Inflammatory macrophage treated with lipopolysaccharide for 1 hour (primary cell): ENCODE measurements around the gene VMP1.
"Not testable (repeated sequence)": the region's sequence is repeated elsewhere in the genome, so short reads cannot be mapped to it uniquely, and the experiment has no call there.

Experiments used
- DNase-seq, 2 donors: peaks; one replicate each; pipeline ENCODE4 v3.0.0-alpha.2; 2020 to 2022

Gene VMP1

GRCh38 chr17:59783221-59784047 lies 76.0 kb downstream of the VMP1 start:
- DNase-seq, result no peak

DNA sequence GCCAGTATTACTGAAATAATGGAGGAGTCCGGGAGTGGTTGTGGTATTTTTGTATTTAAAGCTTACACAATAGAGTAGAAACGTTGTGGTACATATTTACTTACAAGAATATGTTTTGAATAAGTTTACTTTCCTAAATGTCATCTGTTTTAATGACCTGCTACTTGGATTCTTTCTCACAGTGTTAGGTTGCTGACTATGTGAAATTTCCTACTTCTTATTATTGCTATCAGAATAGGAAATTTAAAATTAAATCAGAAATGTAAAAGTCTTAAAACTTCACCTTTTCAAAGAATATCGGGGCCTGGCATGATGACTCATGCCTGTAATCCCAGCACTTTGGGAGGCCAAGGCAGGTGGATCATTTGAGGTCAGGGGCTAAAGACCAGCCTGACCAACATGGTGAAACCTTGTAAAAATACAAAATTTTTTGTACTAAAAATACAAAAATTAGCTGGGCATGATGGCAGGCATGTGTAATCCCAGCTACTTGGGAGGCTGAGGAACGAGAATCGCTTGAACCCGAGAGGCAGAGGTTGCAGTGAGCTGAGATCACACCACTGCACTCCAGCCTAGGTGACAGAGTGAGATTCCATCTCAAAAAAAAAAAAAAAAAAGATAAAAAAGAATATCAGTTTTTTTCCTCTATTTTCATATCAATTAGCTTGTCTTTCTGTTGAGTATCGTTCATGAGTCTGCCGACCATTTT lies 77.8 kb downstream of the VMP1 start:
- no peak for DNase-seq

- peak in 1 of 2 donors; percentile 40 for DNase-seq
These were observed 78.7 kb downstream of the VMP1 start for GRCh38 chr17:59786213-59786535.

GRCh38 chr17:59786536-59787319 lies 79.3 kb downstream of the VMP1 start:
- DNase-seq, result peak; percentile 96 to 99

DNA sequence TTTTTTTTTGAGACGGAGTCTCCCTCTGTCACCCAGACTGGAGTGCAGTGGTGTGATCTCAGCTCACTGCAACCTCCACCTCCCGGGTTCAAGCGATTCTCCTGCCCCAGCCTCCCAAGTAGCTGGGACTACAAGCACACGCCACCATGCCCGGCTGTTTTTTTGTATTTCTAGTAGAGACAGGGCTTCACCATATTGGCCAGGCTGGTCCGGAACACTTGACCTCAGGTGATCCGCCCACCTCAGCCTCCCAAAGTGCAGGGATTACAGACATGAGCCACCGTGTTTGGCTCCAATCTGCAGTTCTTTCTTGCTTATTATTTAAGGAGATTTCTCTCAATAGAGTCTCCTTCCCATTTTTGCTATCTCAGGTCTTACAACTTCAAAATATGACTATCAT lies 82.4 kb downstream of the VMP1 start:
- not testable (repeated sequence) for DNase-seq

- DNase-seq, result not testable (repeated sequence)
These were observed 83.0 kb downstream of the VMP1 start for GRCh38 chr17:59790418-59790817.

GRCh38 chr17:59790910-59791309 lies 83.5 kb downstream of the VMP1 start:
- peak; percentile 93 to 95 for DNase-seq

DNA sequence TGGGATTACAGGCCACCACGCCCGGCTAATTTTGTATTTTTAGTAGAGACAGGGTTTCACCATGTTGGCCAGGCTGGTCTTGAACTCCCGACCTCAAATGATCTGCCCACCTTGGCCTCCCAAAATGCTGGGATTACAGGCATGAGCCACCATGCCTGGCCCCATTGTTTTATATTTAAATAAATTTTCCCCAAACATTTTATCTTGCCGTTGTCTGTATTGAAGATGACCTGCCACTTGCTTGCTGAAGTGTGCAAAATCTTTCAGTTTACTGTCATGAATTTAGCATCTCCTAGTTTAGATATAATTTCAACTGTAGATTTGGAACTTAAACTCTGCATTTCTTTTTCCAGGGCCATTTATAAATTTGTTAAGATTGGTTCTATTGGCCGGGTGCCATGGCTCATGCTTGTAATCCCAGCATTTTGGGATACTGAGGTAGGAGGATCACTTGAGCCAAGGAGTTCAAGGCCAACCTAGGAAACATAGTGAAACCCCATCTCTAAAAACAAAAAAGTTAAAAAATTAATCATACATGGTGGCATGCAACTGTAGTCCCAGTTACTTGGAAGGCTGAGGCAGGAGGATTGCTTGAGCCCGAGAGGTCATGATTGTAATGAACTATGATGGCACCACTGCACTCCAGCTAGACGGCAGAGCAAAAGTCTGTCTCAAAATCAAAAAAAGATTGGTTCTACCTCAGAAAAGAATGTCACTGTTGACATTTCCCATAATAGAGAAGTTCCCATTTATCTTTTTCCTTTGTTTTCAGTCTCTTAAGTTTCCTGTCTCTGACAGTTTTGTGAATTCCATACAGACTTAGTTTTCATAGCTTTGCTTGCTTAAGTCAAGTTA lies 84.4 kb downstream of the VMP1 start:
- peak in 1 of 2 donors; percentile 35 for DNase-seq

DNA sequence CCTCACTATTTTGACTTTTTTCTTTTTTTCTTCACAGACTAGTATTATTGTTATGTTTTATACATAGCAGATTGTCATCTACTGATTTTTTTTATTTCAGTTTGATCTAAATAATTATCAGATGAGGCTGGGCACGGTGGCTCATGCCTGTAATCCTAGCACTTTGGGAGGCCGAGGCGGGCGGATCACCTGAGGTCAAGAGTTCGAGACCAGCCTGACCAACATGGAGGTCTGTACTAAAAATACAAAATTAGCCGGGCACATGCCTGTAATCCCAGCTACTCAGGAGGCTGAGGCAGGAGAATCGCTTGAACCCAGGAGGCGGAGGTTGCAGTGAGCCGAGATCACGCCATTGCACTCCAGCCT lies 85.0 kb downstream of the VMP1 start:
- not testable (repeated sequence) for DNase-seq

DNA sequence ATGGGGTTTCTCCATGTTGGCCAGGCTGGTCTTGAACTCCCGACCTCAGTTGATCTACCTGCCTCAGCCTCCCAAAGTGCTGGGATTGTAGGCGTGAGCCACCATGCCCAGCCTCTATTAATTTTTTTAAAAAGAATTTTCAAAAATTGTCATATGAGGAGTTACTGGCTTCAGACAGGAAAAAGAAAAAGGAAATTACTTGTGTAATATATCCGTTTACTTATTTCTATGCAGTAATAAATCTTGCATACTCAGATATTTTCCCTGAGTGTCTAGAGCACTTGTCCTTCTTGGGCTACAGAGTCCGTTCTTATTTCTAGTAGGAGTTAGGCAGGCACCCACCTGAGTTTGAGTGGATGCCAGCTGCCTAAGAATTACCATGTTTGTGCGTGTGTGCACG lies 85.8 kb downstream of the VMP1 start:
- peak in 1 of 2 donors; percentile 58 for DNase-seq

DNA sequence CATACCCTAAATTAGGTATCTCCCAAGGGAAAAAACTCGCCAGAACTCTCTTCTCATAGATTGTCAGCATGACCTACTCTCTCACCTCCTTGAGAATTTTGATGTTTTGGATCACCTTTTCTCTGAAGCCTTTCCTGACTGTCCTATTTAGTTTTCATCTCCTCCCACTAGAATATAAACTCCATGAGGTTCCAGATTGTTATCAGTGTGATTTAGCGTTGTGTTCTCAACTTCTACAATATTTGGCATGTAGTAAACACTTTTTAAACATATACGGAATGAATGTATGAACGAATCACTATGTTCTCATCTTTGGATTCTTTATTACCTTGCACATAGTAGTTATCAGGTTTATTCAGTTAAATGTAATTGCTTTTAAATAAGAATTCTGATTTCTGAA lies 88.7 kb downstream of the VMP1 start:
- no peak for DNase-seq

DNA sequence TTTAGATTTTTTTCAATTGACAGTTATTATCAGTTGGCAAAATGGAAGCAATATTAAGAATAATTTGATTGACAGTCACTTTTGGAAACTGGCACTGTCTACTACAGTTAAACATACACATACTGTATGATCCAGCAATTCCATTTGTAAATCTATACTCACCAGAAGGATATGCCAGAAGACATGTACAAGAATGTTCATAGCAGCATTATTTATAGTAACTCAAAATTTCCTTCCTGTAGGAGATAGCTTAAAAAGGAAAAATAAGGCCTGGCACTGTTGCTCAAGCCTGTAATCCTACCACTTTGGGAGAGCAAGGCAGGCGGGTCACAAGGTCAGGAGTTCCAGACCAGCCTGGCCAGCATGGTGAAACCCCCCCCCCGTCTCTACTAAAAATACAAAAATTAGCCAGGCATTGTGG lies 89.3 kb downstream of the VMP1 start:
- no peak for DNase-seq

- no peak for DNase-seq
These were observed 90.7 kb downstream of the VMP1 start for GRCh38 chr17:59798111-59798510.

GRCh38 chr17:59800530-59800942 lies 93.1 kb downstream of the VMP1 start:
- DNase-seq, result peak in 1 of 2 donors; percentile 52

- no peak for DNase-seq
These were observed 94.7 kb downstream of the VMP1 start for GRCh38 chr17:59802160-59802559.

DNA sequence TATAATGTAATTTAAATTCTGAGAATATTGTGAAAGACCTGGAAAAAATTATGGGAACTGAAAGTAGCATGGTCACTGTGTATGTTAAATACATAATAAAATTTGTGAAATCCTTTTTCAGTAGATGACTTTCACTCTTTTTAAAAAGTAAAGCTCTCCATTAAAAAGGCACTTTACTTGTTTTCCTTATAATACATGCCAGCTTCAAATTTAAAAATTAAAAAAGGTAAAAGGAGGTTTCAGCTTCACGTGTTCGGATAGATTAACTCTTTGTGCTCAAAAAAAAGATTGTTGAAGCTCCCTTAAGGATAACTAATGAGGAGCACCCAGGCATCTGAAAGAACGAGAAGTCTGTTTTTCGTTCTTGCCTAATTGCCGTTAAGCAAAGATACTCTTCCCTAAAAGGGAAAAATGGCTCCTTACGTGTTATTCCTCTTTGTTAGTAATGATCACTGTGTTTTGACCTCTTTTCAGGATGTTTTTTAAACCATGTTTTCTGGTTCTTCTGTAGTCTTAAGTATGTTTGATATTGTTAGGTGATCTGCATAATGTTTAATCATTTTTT lies 97.5 kb downstream of the VMP1 start:
- DNase-seq, result peak; percentile 86 to 89

GRCh38 chr17:59806322-59806721 lies 98.9 kb downstream of the VMP1 start:
- not testable (repeated sequence) for DNase-seq

- no peak for DNase-seq
These were observed 100.5 kb downstream of the VMP1 start for GRCh38 chr17:59807892-59808509.

- no peak for DNase-seq
These were observed 103.4 kb downstream of the VMP1 start for GRCh38 chr17:59810894-59811153.

- no peak for DNase-seq
These were observed 103.8 kb downstream of the VMP1 start for GRCh38 chr17:59811209-59811608.

DNA sequence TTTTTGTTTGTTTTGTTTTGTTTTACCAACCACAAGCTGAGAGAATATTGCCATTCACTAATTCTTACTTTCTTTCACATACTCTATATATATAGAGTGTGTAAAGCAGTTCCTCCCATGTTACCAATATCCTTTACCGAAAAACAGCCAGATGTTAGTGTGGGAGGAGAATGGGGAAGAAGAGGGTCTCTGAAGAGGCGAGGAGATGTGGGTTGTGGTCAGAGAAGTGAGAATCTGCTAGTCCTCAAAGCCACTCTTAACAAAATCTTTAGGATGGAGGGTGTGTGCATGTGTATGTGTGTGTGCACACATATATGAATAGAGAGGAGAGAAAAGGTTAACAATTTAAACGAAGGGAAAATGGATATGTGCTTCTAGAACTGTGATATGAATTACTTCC lies 104.7 kb downstream of the VMP1 start:
- DNase-seq, result peak; percentile 58 to 64

DNA sequence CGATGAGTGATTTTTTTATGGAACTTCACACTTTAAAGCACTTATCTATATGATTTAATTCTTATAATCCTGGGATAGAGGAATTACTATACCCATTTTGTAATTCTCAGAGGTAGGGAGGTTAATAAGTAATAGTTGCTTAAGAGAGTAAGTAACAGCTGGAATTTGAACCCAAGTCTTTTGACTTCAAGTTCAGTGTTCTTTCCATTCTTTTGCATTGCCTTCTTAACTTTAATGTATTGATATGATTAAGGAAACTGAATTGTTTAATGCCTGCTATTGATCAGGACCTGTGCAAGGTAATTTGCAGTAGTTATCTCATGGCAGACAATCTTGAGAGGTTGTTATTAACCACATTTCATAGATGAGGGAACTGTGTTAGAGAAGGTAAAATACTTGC lies 106.8 kb downstream of the VMP1 start:
- DNase-seq, result no peak
